Measurements from ENCODE around the gene SMIM36. TPM values are rescaled to one million over a fixed set of nuclear protein-coding genes. Genes with fewer than 3 reads are reported as not detected.

The SMIM36 gene
- total and polyA plus RNA-seq, 2 of the 8 experiments (the other 6 are each of a cell fraction or from before 2014, with no cell fraction given) = not detected

DNA sequence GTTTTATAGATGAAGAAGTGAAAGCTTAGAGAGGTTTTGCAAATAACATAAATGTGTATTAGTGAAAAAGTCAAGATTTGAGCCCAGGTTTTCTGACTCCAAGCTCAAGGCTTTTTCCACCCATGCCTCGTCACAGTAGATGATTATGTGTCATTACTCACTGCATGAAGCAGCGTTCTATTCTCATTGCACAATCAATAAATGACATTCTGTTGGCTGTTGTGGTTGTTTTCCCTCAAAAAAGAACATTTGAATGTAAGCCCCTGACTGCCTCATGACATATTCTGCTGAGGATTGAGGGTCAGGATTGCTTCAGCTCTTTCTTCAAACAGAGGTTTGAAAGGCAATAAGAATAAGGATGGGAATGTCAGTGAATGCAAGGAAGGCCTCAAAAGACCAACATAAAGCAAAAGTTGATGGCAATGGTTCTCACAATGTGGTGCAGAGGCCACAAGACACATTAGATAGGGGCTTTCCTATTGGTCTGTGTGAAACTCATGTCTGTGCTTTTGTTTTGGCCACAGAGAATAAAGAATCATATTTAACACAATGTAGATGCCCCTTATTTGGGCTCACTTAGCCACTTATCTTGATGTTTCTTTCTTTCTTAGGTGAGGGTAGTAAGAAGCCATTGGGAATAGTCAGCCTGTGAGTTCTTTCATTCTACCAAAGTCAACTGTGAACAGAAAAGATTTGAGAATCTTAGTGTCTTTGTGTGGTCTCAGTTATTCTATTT, 84.2 kb downstream of the SMIM36 start:
- Histone ChIP-seq H3K18ac (ENCODE audit: extremely low read depth, low read length) (no peak overlapping the region), H3K23me2 (ENCODE audit: low read depth, low read length) (0 out of 2 replicates have a peak, but pooled peaks cover 1% of the 10 kb centered on the region), H3K27ac (ENCODE audit: low read depth, low read length) (no peak overlapping the region), H2BK5ac (ENCODE audit: low read depth, low read length) (no peak overlapping the region), H3K9me3 (ENCODE audit: insufficient read depth in 2 of 2, low read depth in 1 of 2, low read length in 1 of 2) (no peaks in the 10 kb centered on the region), H3K14ac (ENCODE audit: insufficient read length) (no peak overlapping the region), H3K4ac (replicated peaks; ENCODE audit: insufficient read length, low read depth, low read length) (no peak overlapping the region), H2BK120ac (replicated peaks; ENCODE audit: low read depth, low read length) (no peak overlapping the region), H3K79me2 (ENCODE audit: control insufficient read depth in 1 of 2, insufficient read depth in 2 of 2, low read length in 2 of 2) (no peaks in the 10 kb centered on the region), H2AFZ (ENCODE audit: low read length) (no peak overlapping the region), H4K5ac (ENCODE audit: insufficient read length, low read depth, low read length) (no peak overlapping the region), H4K91ac (replicated peaks; ENCODE audit: insufficient read length, low read length) (no peak overlapping the region), H3K23ac (ENCODE audit: insufficient read length) (no peak overlapping the region), H3K27me3 (replicated peaks in 1 of 4; ENCODE audit: control insufficient read depth in 3 of 4, extremely low read depth in 1 of 4, insufficient read depth in 3 of 4, low read length in 3 of 4) (no peaks in the 10 kb centered on the region; a peak in 1 of 7 replicates), H2BK12ac (ENCODE audit: low read depth, low read length) (no peak overlapping the region), H3K4me3 (ENCODE audit: extremely low read depth in 1 of 4, insufficient read depth in 2 of 4, low read depth in 3 of 4, low read length in 4 of 4) (no peak overlapping the region), H3K36me3 (ENCODE audit: control insufficient read depth in 2 of 4, insufficient read depth in 4 of 4, low read length in 3 of 4) (no peaks in the 10 kb centered on the region), H3K4me1 (replicated peaks in 1 of 4; ENCODE audit: control insufficient read depth in 3 of 4, insufficient read depth in 4 of 4, low read length in 3 of 4) (no peaks in the 10 kb centered on the region), H4K8ac (ENCODE audit: extremely low read depth, insufficient read depth, low read length) (no peak overlapping the region), H2BK20ac (ENCODE audit: low read length) (no peak overlapping the region), H2BK15ac (ENCODE audit: low read length) (no peak overlapping the region), H3K4me2 (ENCODE audit: insufficient read depth in 1 of 2, low read depth in 2 of 2, low read length in 2 of 2) (no peak overlapping the region), H2AK5ac (ENCODE audit: low read depth, low read length) (no peak overlapping the region), H3K79me1 (ENCODE audit: low read depth, low read length) (no peaks in the 10 kb centered on the region), H3K9ac (replicated peaks in 1 of 4; ENCODE audit: extremely low read depth in 1 of 4, low read depth in 3 of 4, low read length in 3 of 4) (no peak overlapping the region), H3K56ac (replicated peaks; ENCODE audit: insufficient read length, low read depth, low read length) (no peak overlapping the region), H4K20me1 (replicated peaks in 1 of 2; ENCODE audit: control insufficient read depth in 1 of 2, insufficient read depth in 2 of 2, low read length in 2 of 2) (no peaks in the 10 kb centered on the region)
- TF ChIP-seq GTF2F1 (IDR thresholded peaks at IDR 0.05; ENCODE audit: borderline replicate concordance, low read depth, low read length) (no peak), SIX5 (IDR thresholded peaks at IDR 0.05; ENCODE audit: low read depth, low read length) (no peak), TEAD4 (IDR thresholded peaks at IDR 0.05; ENCODE audit: low read depth, low read length) (no peak), EP300 (IDR thresholded peaks at IDR 0.05; ENCODE audit: borderline replicate concordance in 1 of 2, low read depth in 2 of 2, low read length in 2 of 2) (no peak), SP1 (IDR thresholded peaks at IDR 0.05; ENCODE audit: low read depth, low read length) (no peak), BACH1 (IDR thresholded peaks at IDR 0.05; ENCODE audit: low read length) (no peak)
- FAIRE-seq (no peak), DNase-seq (ENCODE audit: low read depth in 1 of 2, low spot score in 2 of 2) (no peak)
- WGBS, 2 experiments (ENCODE audit: extremely low coverage in 1 of 2, insufficient coverage in 1 of 2, insufficient read length in 1 of 2, insufficient replicate concordance in 2 of 2, low coverage in 1 of 2, low lambda C conversion rate in 2 of 2, missing lambda C conversion rate in 1 of 2) = 88% methylated on average over 2 of the region's 2 CpGs; no CpG with 5 or more reads in 1 of the 2 experiments
- ChIA-PET CTCF (ENCODE audit: partially characterized antibody) (no interaction called here), POLR2A (ENCODE audit: partially characterized antibody) (no interaction called here)

Measured in H1 (cell line).